Right atrium auricular region (tissue), 2 donors: Measurements from ENCODE around the gene RAET1E. TPM values are rescaled to one million over a fixed set of nuclear protein-coding genes. Genes with fewer than 3 reads are reported as not detected.

Source experiments
- DNase-seq: peaks from one replicate; pipeline ENCODE4 v3.0.0-alpha.2; 2019; ENCODE audit warnings: low spot score
- H3K27ac ChIP-seq, 2 donors: fragments of 200-600 bp; sonication (generic); 1 replicate in 1 of 2; 2 replicates in 1 of 2; pipeline ENCODE4 v1.5.1; 2016 to 2019
- H3K27me3 ChIP-seq, 2 donors: fragments of 200-600 bp; sonication (generic); one replicate each; pipeline versions ENCODE4 v1.5.1 to v1.6.0; 2017 to 2019
- H3K36me3 ChIP-seq: fragments of 200-600 bp; sonication (generic); one replicate; pipeline ENCODE4 v1.5.1; 2016
- H3K4me1 ChIP-seq, 2 donors: fragments of 200-600 bp; sonication (generic); one replicate each; pipeline versions ENCODE4 v1.5.1 to v1.6.0; 2017 to 2019
- H3K4me3 ChIP-seq, 2 donors: fragments of 200-600 bp; sonication (generic); 1 replicate in 1 of 2; 2 replicates in 1 of 2; pipeline ENCODE4 v1.5.1; 2017 to 2019; ENCODE audit warnings: mild to moderate bottlenecking in 1 of 2, moderate library complexity in 1 of 2
- H3K9me3 ChIP-seq, 2 donors: fragments of 200-600 bp; sonication (generic); one replicate each; pipeline ENCODE4 v1.5.1; 2019
- CTCF ChIP-seq, 2 donors: fragments of 200-600 bp; sonication (generic); IDR thresholded peaks; one replicate each; pipeline ENCODE4 v1.5.1; 2019; ENCODE audit warnings: antibody characterized with exemption in 2 of 2
- total RNA-seq, 2 donors: library from RNA; depleted of rRNA; stranded (reverse); fragments of >200 nt; gene quantifications; one replicate each; pipeline ENCODE4 v1.1.0, GENCODE V29; 2016

RAET1E gene
- total RNA-seq, 2 donors from 2014 or later, result 0.52 to 4.3 TPM

GRCh38 chr6:149872233-149872632 lies 25.7 kb downstream of the RAET1E start:
- no peak for TF ChIP-seq CTCF (IDR thresholded peaks at IDR 0.05)

DNA sequence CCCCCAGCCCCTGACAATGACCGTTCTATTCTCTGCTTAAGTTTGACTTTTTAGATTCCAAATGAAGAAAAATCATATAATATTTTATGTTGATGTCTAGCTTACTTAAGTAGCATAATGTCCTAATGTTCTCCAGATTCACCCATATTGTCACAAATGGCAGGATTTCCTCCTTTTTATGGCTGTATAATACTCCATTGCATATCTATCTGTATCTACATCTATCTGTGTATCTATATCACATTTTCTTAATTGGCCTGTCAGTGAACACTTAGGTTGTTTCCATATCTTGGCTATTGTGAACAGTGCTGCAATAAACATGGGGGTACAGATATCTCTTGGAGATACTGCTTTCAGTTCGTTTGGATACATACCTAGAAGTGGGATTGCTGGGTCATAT lies 26.7 kb downstream of the RAET1E start:
- no peak for TF ChIP-seq CTCF (IDR thresholded peaks at IDR 0.05)
- Histone ChIP-seq H3K27me3 (no peaks in the 10 kb centered on the region), H3K27ac (no peak overlapping the region), H3K4me1 (no peaks in the 10 kb centered on the region), H3K36me3 (no peaks in the 10 kb centered on the region), H3K9me3 (peaks cover 0 to 10% of the 10 kb centered on the region in 2 donors), H3K4me3 (no peak overlapping the region)
- DNase-seq, result no peak

More at GRCh38 chr6:149872233-149872632, 25.7 kb downstream of the RAET1E start:
- Histone ChIP-seq H3K36me3 (no peaks in the 10 kb centered on the region), H3K27ac (no peak overlapping the region), H3K27me3 (no peaks in the 10 kb centered on the region), H3K4me3 (no peak overlapping the region), H3K9me3 (peaks cover 0 to 10% of the 10 kb centered on the region in 2 donors), H3K4me1 (no peaks in the 10 kb centered on the region)
- DNase-seq, result no peak

- H3K36me3 ChIP-seq, result no peaks in the 10 kb centered on the region
- DNase-seq, result no peak
- H3K4me1 ChIP-seq, result peaks cover 0 to 8% of the 10 kb centered on the region in 2 donors
- no peak overlapping the region for H3K27ac ChIP-seq
- H3K9me3 ChIP-seq, result peaks cover 0 to 10% of the 10 kb centered on the region in 2 donors
- H3K4me3 ChIP-seq, result no peak overlapping the region
- H3K27me3 ChIP-seq, result no peaks in the 10 kb centered on the region
- no peak for TF ChIP-seq CTCF (IDR thresholded peaks at IDR 0.05)
Measured at GRCh38 chr6:149869275-149869892, 28.5 kb downstream of the RAET1E start.

GRCh38 chr6:149867876-149868640 lies 29.9 kb downstream of the RAET1E start:
- no peak overlapping the region for H3K27ac ChIP-seq
- H3K36me3 ChIP-seq, result no peaks in the 10 kb centered on the region
- no peak for DNase-seq
- no peak for TF ChIP-seq CTCF (IDR thresholded peaks at IDR 0.05)
- no peaks in the 10 kb centered on the region for H3K27me3 ChIP-seq
- peaks cover 0 to 9% of the 10 kb centered on the region in 2 donors for H3K4me1 ChIP-seq
- peaks cover 0 to 10% of the 10 kb centered on the region in 2 donors for H3K9me3 ChIP-seq
- H3K4me3 ChIP-seq, result no peak overlapping the region

DNA sequence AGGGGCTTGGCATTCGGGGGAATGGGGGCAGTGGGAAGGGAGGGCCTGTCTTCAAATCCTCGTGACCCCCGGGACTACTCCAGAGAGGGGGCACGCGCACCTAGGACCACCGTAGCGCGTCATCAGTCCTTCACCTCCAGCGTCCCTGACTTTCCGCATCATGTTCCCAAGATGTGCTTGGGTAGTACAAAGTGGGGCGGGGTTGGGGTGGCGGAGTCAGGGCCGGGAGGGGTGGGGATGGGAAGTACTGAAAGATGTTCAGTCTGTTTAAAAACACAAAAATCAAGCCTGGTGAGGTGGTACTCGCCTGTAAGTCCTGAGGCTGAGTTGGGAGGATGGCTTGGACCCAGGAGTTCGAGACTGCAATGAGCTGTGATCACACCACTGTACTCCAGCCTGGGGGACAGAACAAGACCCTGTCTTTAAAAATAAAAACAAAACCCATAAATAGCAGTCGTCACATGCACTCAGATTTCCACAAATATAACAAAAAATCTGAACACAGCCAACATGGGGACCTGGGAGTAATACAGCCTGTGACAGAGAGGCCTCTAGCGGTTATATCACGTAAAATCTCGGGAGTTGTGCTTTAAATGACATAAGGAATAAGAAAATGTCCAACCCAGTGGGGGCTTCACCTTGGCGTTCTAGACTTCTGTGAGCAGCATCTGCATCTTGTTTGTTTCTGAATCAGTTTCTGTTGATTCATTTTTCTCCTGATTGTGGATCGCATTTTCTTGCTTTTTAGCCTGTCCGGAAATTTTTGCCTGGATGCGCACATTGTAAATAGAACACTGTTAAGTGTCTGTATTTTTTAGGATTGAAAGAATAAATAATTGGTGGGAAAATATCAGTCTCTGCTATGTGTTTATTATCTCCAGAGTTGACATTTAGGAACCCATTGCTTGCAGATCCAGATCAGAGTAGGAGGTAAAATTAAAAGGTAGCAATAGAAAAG lies 33.1 kb downstream of the RAET1E start:
- Histone ChIP-seq H3K27me3 (no peaks in the 10 kb centered on the region), H3K36me3 (no peaks in the 10 kb centered on the region), H3K4me1 (peaks cover 0 to 14% of the 10 kb centered on the region in 2 donors), H3K27ac (peak overlapping the region; percentile 90 to 94), H3K9me3 (no peaks in the 10 kb centered on the region), H3K4me3 (peak overlapping the region; percentile 65 to 77)
- DNase-seq, result peak; percentile 68
- TF ChIP-seq CTCF (IDR thresholded peaks at IDR 0.05), result peak; percentile 41 to 76
